ENCODE results near the gene TGM5.
"Not testable (repeated sequence)": the region's sequence is repeated elsewhere in the genome, so short reads cannot be mapped to it uniquely, and the experiment has no call there.

The TGM5 gene

GRCh38 chr15:43214592-43215295 is 52.0 kb downstream of the TGM5 start:
- FAIRE-seq: no peak

GRCh38 chr15:43214169-43214568 is 52.6 kb downstream of the TGM5 start:
- FAIRE-seq: no peak

GRCh38 chr15:43213466-43213865 is 53.3 kb downstream of the TGM5 start:
- FAIRE-seq: no peak

GRCh38 chr15:43212951-43213350 is 53.8 kb downstream of the TGM5 start:
- FAIRE-seq: no peak

GRCh38 chr15:43212299-43212698 is 54.4 kb downstream of the TGM5 start:
- no peak for FAIRE-seq

- no peak for FAIRE-seq
These were observed 55.4 kb downstream of the TGM5 start for GRCh38 chr15:43211224-43211735.

- FAIRE-seq: no peak
These were observed 55.9 kb downstream of the TGM5 start for GRCh38 chr15:43210807-43211206.

- FAIRE-seq: no peak
These were observed 56.5 kb downstream of the TGM5 start for GRCh38 chr15:43210172-43210745.

- no peak for FAIRE-seq
These were observed 57.5 kb downstream of the TGM5 start for GRCh38 chr15:43209059-43209824.

- FAIRE-seq: no peak
These were observed 58.4 kb downstream of the TGM5 start for GRCh38 chr15:43208052-43209002.

GRCh38 chr15:43207024-43207423 is 59.7 kb downstream of the TGM5 start:
- FAIRE-seq: no peak

- no peak for FAIRE-seq
These were observed 60.7 kb downstream of the TGM5 start for GRCh38 chr15:43206054-43206453.

- FAIRE-seq: no peak
These were observed 62.5 kb downstream of the TGM5 start for GRCh38 chr15:43204016-43204901.

GRCh38 chr15:43199945-43200488 is 66.7 kb downstream of the TGM5 start:
- no peak for FAIRE-seq

- no peak for FAIRE-seq
These were observed 67.7 kb downstream of the TGM5 start for GRCh38 chr15:43198992-43199391.

- FAIRE-seq: not testable (repeated sequence)
These were observed 68.2 kb downstream of the TGM5 start for GRCh38 chr15:43198556-43198955.

- not testable (repeated sequence) for FAIRE-seq
These were observed 69.0 kb downstream of the TGM5 start for GRCh38 chr15:43197773-43198172.

- FAIRE-seq: no peak
These were observed 69.8 kb downstream of the TGM5 start for GRCh38 chr15:43196760-43197548.

- FAIRE-seq: no peak
These were observed 71.9 kb downstream of the TGM5 start for GRCh38 chr15:43194795-43195194.

- FAIRE-seq: peak; percentile 23
These were observed 73.0 kb downstream of the TGM5 start for GRCh38 chr15:43193710-43194109.
